GM11168 (cell line): ENCODE measurements around the gene ZFAND3.
"Not testable (repeated sequence)": the region's sequence is repeated elsewhere in the genome, so short reads cannot be mapped to it uniquely, and the experiment has no call there.

Experiments used
- in situ Hi-C: fragments of 300-500 bp; cut with MboI; formaldehyde crosslinking; loops from one replicate; pipeline ENCODE4 v1.12.0; 2022; ENCODE audit warnings: low sequenced_read_pairs; ENCODE audit not compliant: unreplicated experiment

The ZFAND3 gene

DNA sequence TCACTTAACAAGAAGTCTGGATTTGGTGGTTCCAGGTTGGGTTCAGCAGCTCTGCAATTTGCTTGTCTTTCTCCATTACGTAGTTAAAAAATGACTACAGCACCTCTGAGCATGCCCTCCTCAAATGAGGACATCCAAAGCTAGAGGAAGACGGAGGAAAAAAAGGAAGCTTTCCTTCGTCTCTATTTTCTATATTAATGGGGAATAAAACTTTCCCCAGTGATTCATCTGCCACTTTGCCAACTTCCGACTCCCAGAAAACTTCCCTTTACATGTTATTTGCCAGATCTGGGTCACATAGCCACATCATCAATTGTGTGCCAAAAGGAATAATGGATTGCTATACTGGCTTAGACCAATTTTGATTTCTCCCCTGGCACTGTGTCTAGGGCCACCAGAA lies 69.5 kb downstream of the ZFAND3 start:
- in situ Hi-C loops, result no loop called here

DNA sequence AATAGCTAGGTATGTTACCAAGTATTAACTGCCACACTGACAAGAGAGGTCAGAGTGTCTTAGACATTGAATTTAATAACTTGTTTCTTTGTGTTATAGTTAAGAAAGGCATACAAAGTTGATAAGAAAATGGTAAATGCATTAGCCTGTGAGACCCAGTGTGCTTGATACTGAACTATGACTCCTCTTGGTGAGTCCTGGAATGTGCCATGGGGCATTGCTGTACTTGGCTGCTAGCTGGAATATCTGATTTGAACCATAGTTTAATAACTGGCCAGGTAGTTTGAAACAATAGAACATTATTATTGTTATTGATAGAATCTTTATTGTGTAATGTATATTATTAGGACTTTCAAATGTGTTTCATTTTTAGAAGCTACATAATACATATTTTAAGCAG lies 70.0 kb downstream of the ZFAND3 start:
- in situ Hi-C loops, result no loop called here

- in situ Hi-C loops, result no loop called here
Measured at GRCh38 chr6:37891072-37891471, 71.5 kb downstream of the ZFAND3 start.

- in situ Hi-C loops, result no loop called here
Measured at GRCh38 chr6:37893257-37893656, 73.7 kb downstream of the ZFAND3 start.

- in situ Hi-C loops, result not testable (repeated sequence)
Measured at GRCh38 chr6:37893734-37894133, 74.2 kb downstream of the ZFAND3 start.

DNA sequence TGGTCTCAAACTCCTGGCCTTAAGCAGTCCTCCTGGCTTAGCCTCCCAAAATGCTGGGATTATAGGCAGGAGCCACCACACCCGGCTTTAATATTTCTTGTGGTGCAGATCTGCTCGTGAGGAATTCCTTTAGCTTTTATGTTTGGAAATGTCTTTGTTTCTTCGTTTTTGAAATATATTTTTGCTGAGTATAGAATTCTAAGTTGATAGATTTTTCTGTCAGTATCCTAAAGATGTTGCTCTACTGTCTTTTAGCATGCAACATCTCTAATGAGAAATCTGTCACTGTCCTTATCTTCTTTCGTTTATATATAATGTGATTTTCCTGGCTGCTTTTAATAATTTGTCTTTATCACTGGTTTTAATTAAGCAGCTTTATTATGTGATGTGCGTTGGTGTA lies 75.1 kb downstream of the ZFAND3 start:
- in situ Hi-C loops, result no loop called here

DNA sequence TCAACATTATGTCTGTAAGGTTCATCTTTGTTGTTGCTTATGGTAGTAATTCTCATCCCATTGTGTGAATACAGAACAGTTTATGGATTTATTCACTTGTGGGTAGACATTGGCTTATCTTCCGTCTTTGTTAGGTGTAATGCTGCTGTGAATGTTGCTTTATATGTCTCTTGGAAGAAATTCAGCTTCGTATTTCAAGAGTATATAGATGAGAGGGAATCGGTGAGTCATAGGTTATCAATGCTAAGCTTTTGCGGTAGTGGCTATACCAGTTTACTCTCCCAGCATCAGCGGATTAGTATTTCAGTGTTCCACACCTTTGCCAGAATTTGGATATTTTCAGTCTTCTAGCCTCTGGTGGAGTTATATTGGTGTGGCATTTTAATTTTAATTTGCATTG lies 77.8 kb downstream of the ZFAND3 start:
- in situ Hi-C loops, result no loop called here

DNA sequence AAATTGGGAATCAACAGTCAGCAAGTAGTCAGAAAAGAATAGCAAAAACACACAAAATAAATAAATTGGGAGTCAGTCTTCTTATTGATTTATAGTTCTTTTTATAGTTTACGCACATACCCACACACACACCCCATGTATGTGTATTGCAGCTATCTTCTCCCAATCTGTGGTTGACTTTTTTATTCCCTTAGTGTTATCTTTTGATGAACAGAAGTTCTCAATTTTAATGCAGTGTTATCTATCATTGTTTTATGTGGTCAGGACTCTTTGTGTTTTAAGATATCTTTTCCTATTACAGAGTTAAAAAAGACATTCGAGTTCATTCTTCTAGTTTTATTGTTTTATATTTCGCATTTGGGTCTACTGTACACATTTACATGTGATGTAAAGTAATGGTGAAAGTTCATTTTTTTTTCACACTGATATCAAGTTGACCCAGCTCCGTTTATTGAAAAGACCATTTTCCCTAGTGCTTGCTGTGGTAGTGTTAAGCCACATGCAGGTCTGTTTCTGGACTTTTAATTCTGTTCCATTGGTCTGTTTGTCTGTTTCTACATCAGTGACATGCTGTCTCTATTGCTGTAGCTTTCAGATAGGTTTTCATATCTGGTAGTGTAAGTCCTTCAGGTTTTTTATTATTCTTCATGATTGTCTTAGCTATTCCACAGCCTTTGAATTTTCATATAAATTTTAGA lies 78.4 kb downstream of the ZFAND3 start:
- in situ Hi-C loops, result no loop called here

GRCh38 chr6:37903351-37904340 lies 84.1 kb downstream of the ZFAND3 start:
- in situ Hi-C loops, result no loop called here

- in situ Hi-C loops, result no loop called here
Measured at GRCh38 chr6:37904590-37904989, 85.1 kb downstream of the ZFAND3 start.

GRCh38 chr6:37906121-37906520 lies 86.6 kb downstream of the ZFAND3 start:
- in situ Hi-C loops, result no loop called here

- in situ Hi-C loops, result no loop called here
Measured at GRCh38 chr6:37910998-37911397, 91.5 kb downstream of the ZFAND3 start.

- in situ Hi-C loops, result no loop called here
Measured at GRCh38 chr6:37913210-37913609, 93.7 kb downstream of the ZFAND3 start.

GRCh38 chr6:37915463-37915862 lies 95.9 kb downstream of the ZFAND3 start:
- in situ Hi-C loops, result no loop called here

- in situ Hi-C loops, result no loop called here
Measured at GRCh38 chr6:37916149-37916548, 96.6 kb downstream of the ZFAND3 start.

DNA sequence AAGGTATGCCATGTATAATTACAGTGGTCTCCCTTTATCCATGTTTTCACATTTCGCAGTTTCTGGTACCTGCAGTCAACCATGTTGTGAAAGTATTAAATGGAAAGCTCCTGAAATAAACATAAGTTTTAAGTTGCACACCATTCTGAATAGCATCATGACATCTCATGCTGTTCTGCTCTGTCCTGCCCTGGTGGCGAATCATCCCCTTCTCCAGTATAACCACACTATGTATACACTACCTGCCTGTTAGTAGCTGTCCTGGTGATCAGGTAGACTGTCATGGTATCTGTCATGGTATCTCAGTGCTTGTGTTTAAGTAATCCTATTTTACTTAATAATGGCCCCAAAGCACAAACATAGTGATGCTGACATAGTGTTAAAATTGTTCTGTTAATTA lies 97.1 kb downstream of the ZFAND3 start:
- in situ Hi-C loops, result no loop called here

- in situ Hi-C loops, result no loop called here
Measured at GRCh38 chr6:37917566-37917965, 98.0 kb downstream of the ZFAND3 start.

GRCh38 chr6:37919417-37920157 lies 100.1 kb downstream of the ZFAND3 start:
- in situ Hi-C loops, result no loop called here

- in situ Hi-C loops, result no loop called here
Measured at GRCh38 chr6:37920667-37921066, 101.1 kb downstream of the ZFAND3 start.

DNA sequence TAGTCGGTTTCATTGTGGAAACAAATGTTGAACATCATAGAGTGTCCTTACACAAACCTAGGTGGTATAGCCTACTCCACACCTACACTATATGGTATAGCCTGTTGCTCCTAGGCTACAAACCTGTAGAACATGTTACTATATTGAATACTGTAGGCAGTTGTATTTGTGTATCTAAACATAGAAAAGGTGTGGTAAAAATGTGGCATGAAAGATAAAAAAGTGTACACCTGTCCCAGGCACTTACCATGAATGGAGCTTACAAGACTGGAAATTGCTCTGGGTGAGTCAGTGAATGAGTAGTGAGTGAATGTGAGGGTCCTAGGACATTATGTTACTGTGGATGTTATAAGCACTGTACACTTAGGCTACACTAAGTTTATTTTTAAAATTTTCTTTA lies 103.0 kb downstream of the ZFAND3 start:
- in situ Hi-C loops, result no loop called here

DNA sequence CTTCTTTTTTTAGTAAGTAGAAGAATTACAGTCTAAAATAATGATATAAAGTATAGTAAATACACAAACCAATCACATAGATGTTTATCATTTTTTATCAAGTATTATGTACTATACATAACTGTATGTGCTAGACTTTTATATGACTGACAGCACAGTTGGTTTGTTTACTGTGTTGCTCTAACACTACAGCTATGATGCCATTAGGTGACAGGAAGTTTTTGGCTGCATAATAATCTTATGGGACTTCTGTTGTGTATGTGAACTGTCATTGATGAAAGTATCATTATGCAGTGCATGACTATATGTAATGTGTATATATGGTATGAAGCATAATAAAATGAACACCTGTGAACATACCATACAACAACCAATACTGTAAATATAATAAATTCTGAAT lies 104.0 kb downstream of the ZFAND3 start:
- in situ Hi-C loops, result no loop called here
